ENCODE data around the gene FBXO44.

Gene FBXO44

GRCh38 chr1:11707621-11708276 lies 53.1 kb downstream of the FBXO44 start:
- FAIRE-seq, result no peak
- no peak for DNase-seq (ENCODE audit: low spot score)

- DNase-seq (ENCODE audit: low spot score) (no peak), FAIRE-seq (no peak)
Measured at GRCh38 chr1:11708554-11709350, 54.1 kb downstream of the FBXO44 start.

DNA sequence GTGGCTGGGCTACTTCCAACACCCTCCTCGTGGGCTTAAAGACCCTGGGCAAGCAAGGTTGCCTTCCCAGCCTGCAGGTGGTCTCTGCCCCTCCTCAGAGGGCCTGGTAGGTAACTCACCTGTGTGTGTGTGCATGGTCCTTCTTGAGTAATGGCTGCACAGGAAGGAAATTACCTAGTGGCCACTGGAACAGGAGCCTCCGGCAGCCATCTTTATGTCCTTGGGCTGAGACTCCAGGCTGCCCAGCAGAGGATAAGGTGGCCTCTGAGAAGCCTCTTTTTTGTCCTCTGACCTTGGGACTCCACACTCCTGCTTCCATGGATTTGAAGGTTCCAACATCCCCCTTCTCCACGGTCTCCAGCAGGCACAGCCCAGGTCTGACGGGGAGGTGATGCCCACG lies 56.8 kb downstream of the FBXO44 start:
- no peak for DNase-seq (ENCODE audit: low spot score)
- no peak for FAIRE-seq

GRCh38 chr1:11712285-11712684 lies 57.6 kb downstream of the FBXO44 start:
- no peak for FAIRE-seq

More at GRCh38 chr1:11712285-11712684, 57.6 kb downstream of the FBXO44 start:
- no peak for DNase-seq (ENCODE audit: low spot score)

Data from urothelium cell line (cell line).